Tibial artery (tissue), 4 donors: ENCODE results near the gene MKNK2.
"Not testable (repeated sequence)": the region's sequence is repeated elsewhere in the genome, so short reads cannot be mapped to it uniquely, and the experiment has no call there.

ENCODE experiments used
- DNase-seq, 2 donors: peaks; one replicate each; pipeline ENCODE4 v3.0.0-alpha.2; 2019
- H3K27ac ChIP-seq, 2 donors: fragments of 200-600 bp; sonication (generic) in 1 of 2; 1 replicate in 1 of 2; 2 replicates in 1 of 2; pipeline ENCODE4 v1.5.1; 2018 to 2019; ENCODE audit warnings: mild to moderate bottlenecking in 1 of 2
- H3K27me3 ChIP-seq, 2 donors: fragments of 200-600 bp; sonication (generic) in 1 of 2; one replicate each; pipeline versions ENCODE4 v1.5.1 to v1.6.0; 2016 to 2019
- H3K36me3 ChIP-seq, 3 donors: fragments of 200-600 bp; sonication (generic) in 2 of 3; one replicate each; pipeline ENCODE4 v1.5.1; 2016 to 2019; ENCODE audit warnings: mild to moderate bottlenecking in 2 of 3
- H3K4me1 ChIP-seq, 4 donors: fragments of 200-600 bp; sonication (generic) in 2 of 4; 1 replicate in 3 of 4; 2 replicates in 1 of 4; pipeline ENCODE4 v1.5.1; 2016 to 2019
- H3K4me3 ChIP-seq, 2 donors: fragments of 200-600 bp; sonication (generic) in 1 of 2; 1 replicate in 1 of 2; 2 replicates in 1 of 2; pipeline ENCODE4 v1.5.1; 2018 to 2019; ENCODE audit warnings: mild to moderate bottlenecking in 2 of 2
- H3K9me3 ChIP-seq, 3 donors: fragments of 200-600 bp; sonication (generic) in 1 of 3; one replicate each; pipeline ENCODE4 v1.5.1; 2016 to 2019
- intact Hi-C: fragments of 100-400 bp; cut with DNase I; formaldehyde crosslinking; loops from one replicate; pipeline ENCODE4 v1.15.0; 2023; ENCODE audit warnings: low total_unique reads
- TF ChIP-seq, protein P1 (sequence below), 2 experiments: fragments of 200-600 bp in 1 of 2; fragments of 450-650 bp in 1 of 2; IDR thresholded peaks; one replicate each; pipeline ENCODE4 v1.5.1; 2017 to 2019; ENCODE audit warnings: antibody characterized with exemption in 2 of 2, mild to moderate bottlenecking in 1 of 2, moderate library complexity in 1 of 2

MKNK2 gene

GRCh38 chr19:2038284-2039088 lies 12.6 kb downstream of the MKNK2 start:
- Histone ChIP-seq H3K36me3 (peaks cover 44 to 54% (median 51%) of the 10 kb centered on the region in 3 donors), H3K4me3 (no peak overlapping the region), H3K4me1 (peaks cover 6 to 44% (median 37%) of the 10 kb centered on the region in 4 donors), H3K27ac (peak overlapping the region in 1 of 2 donors; percentile 2), H3K9me3 (peaks cover 0 to 7% (median 0%) of the 10 kb centered on the region in 3 donors), H3K27me3 (no peaks in the 10 kb centered on the region)
- no peak for DNase-seq
- intact Hi-C loops: no loop called here
- TF ChIP-seq, protein P1, sequence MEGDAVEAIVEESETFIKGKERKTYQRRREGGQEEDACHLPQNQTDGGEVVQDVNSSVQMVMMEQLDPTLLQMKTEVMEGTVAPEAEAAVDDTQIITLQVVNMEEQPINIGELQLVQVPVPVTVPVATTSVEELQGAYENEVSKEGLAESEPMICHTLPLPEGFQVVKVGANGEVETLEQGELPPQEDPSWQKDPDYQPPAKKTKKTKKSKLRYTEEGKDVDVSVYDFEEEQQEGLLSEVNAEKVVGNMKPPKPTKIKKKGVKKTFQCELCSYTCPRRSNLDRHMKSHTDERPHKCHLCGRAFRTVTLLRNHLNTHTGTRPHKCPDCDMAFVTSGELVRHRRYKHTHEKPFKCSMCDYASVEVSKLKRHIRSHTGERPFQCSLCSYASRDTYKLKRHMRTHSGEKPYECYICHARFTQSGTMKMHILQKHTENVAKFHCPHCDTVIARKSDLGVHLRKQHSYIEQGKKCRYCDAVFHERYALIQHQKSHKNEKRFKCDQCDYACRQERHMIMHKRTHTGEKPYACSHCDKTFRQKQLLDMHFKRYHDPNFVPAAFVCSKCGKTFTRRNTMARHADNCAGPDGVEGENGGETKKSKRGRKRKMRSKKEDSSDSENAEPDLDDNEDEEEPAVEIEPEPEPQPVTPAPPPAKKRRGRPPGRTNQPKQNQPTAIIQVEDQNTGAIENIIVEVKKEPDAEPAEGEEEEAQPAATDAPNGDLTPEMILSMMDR (IDR thresholded peaks at IDR 0.05): no peak

GRCh38 chr19:2037651-2038255 lies 13.3 kb downstream of the MKNK2 start:
- Histone ChIP-seq H3K27ac (peak overlapping the region in 1 of 2 donors; percentile 2), H3K4me1 (peaks cover 2 to 44% (median 37%) of the 10 kb centered on the region in 4 donors), H3K9me3 (peaks cover 0 to 7% (median 0%) of the 10 kb centered on the region in 3 donors), H3K4me3 (no peak overlapping the region), H3K27me3 (no peaks in the 10 kb centered on the region), H3K36me3 (peaks cover 37 to 46% (median 44%) of the 10 kb centered on the region in 3 donors)
- TF ChIP-seq, protein P1 (IDR thresholded peaks at IDR 0.05): no peak
- DNase-seq: no peak
- intact Hi-C loops: no loop called here

DNA sequence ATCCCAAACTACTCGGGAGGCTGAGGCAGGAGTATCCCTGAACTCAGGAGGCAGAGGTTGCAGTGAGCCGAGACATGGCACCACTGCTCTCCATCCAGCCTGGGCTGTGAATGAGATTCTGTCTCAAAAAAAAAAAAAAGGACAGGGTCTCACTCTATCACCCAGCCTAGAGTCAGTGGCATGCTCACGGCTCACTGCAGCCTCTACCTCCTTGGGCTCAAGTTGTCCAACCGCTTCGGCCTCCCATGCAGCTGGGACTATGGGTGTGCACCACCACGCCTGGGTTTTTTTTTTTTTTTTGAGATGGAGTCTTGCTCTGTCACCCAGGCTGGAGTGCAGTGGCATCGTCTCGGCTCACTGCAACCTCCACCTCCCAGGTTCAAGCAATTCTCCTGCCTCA lies 14.6 kb downstream of the MKNK2 start:
- intact Hi-C loops: no loop called here
- Histone ChIP-seq H3K9me3 (peaks cover 0 to 7% (median 0%) of the 10 kb centered on the region in 3 donors), H3K36me3 (peaks cover 29 to 38% (median 34%) of the 10 kb centered on the region in 3 donors), H3K27me3 (no peaks in the 10 kb centered on the region), H3K27ac (no peak overlapping the region), H3K4me1 (peaks cover 3 to 46% (median 38%) of the 10 kb centered on the region in 4 donors), H3K4me3 (no peak overlapping the region)
- TF ChIP-seq, protein P1 (IDR thresholded peaks at IDR 0.05): no peak
- no peak for DNase-seq

GRCh38 chr19:2035590-2035991 lies 15.5 kb downstream of the MKNK2 start:
- Histone ChIP-seq H3K4me1 (peaks cover 6 to 44% (median 34%) of the 10 kb centered on the region in 4 donors), H3K4me3 (no peak overlapping the region), H3K36me3 (peaks cover 21 to 29% (median 25%) of the 10 kb centered on the region in 3 donors), H3K27ac (no peak overlapping the region), H3K27me3 (no peaks in the 10 kb centered on the region), H3K9me3 (peaks cover 0 to 7% (median 0%) of the 10 kb centered on the region in 3 donors)
- DNase-seq: no peak
- intact Hi-C loops: no loop called here
- TF ChIP-seq, protein P1 (IDR thresholded peaks at IDR 0.05): no peak

DNA sequence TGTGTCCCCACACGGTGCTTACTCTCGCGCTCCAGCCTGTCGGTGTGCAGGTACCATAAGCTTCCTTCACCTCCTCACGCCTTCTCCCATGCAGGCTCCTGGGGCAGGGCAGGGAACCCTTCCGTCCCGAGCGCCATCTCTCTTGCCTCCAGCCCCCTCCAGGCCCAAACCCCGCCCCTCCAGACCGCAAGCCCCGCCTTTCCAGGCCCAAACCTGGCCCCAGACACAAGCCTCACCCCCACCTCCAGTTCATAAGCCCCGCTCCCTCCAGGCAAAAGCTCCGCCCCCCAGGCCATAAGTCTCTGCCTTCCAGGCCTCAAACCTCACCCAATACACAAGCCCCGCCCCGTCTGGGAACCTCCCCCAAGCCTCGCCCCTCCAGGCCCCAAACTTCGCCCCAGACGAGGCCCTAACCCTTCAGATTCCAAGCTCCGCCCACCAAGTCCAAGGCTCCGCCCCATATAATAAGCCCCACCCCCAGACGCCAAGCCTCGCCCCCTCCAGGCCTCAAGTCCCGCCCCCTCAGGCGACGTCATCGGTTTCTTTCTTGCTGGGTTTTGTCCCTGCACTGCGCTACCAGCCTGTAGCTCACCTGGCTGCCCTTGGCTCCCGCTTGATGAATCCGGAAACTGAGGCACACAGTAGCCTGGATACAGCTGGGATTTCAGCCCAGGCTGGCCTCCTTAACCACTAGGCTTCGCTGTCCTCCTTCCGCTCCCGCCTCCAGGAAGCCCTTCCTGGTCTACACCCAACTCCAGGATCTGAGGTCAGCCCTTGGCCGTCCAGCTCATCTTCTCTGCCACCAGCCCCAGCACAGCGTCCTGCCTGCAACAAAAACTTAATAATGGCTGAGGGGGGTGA lies 16.1 kb downstream of the MKNK2 start:
- TF ChIP-seq, protein P1 (IDR thresholded peaks at IDR 0.05): no peak
- H3K4me1 ChIP-seq: peaks cover 6 to 42% (median 33%) of the 10 kb centered on the region in 4 donors
- H3K4me3 ChIP-seq: no peak overlapping the region
- intact Hi-C loops: no loop called here
- peaks cover 0 to 7% (median 0%) of the 10 kb centered on the region in 3 donors for H3K9me3 ChIP-seq
- no peaks in the 10 kb centered on the region for H3K27me3 ChIP-seq
- DNase-seq: no peak
- no peak overlapping the region for H3K27ac ChIP-seq
- peaks cover 15 to 23% (median 19%) of the 10 kb centered on the region in 3 donors for H3K36me3 ChIP-seq

GRCh38 chr19:2034253-2034652 lies 16.8 kb downstream of the MKNK2 start:
- H3K27ac ChIP-seq, DNase-seq, H3K9me3 ChIP-seq, H3K27me3 ChIP-seq, H3K4me3 ChIP-seq, intact Hi-C loops: not testable (repeated sequence)
- peaks cover 6 to 42% (median 33%) of the 10 kb centered on the region in 4 donors for H3K4me1 ChIP-seq
- H3K36me3 ChIP-seq: peaks cover 8 to 16% (median 12%) of the 10 kb centered on the region in 3 donors
